LNCAP (cell line): Measurements from ENCODE around the gene CIAO1.

ENCODE experiments used
- CTCF ChIP-seq: fragments of 450-650 bp; IDR thresholded peaks from 2 replicates; pipeline ENCODE4 v1.5.1; 2017; ENCODE audit warnings: mild to moderate bottlenecking

CIAO1 gene

GRCh38 chr2:96265840-96266679 is at the start of gene CIAO1, which contains the start of gene TMEM127:
Gene CIAO1 (plus strand): TSS chr2:96266225. CDS start chr2:96266351, 126 bp downstream.
Gene TMEM127 (minus strand): TSS chr2:96265997. CDS start chr2:96265381, 616 bp downstream.
- TF ChIP-seq CTCF: no peak

DNA sequence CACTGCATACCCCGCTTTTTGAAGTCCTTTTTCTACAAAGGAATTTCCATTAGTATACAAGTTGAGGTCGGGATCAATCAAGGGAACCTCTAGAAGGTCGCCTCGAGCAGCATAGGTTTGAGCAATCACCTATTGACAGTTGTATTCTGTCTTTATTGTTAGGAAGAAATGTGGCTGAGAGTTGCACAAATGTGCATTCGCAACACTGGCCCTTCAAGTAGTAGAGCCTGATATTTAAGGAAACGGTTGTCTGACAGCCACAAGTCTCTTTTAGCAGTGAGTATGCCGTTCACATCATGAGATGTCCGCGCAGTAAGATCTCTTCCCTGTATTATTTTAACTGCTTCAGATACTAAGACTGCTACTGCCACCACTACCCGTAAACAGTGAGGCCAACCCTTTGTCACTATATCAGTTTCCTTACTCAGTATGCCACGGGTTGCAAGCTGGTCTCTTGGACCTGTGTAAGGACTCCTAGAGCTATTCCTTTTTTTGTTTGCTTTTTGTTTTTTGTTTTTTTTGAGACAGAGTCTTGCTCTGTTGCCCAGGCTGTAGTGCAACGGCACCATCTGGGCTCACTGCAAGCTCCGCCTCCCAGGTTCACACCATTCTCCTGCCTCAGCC is 47.4 kb upstream of the CIAO1 start:
- TF ChIP-seq CTCF: no peak

- no peak for TF ChIP-seq CTCF
These were observed 41.0 kb upstream of the CIAO1 start for GRCh38 chr2:96225016-96225533.

- TF ChIP-seq CTCF: no peak
These were observed 34.7 kb upstream of the CIAO1 start for GRCh38 chr2:96231316-96231715.

DNA sequence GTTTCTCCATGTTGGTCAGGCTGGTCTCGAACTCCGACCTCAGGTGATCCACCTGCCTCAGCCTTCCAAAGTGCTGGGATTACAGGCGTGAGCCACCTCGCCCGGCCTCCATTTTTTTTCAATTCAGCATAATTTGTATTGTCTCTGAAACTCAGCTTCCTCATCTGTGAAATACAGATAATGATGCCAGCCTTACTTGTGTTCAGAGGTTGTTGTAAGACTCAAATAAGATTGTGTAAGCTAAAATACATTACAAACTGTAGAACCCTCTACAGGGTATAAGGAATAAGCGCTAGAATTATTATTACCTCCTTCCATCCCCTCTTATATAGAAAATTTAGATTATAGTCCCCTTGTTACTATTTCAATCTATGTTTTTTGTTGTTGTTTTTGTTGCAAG is 32.6 kb upstream of the CIAO1 start:
- TF ChIP-seq CTCF: no peak

GRCh38 chr2:96233880-96234316 is 32.1 kb upstream of the CIAO1 start:
- no peak for TF ChIP-seq CTCF

DNA sequence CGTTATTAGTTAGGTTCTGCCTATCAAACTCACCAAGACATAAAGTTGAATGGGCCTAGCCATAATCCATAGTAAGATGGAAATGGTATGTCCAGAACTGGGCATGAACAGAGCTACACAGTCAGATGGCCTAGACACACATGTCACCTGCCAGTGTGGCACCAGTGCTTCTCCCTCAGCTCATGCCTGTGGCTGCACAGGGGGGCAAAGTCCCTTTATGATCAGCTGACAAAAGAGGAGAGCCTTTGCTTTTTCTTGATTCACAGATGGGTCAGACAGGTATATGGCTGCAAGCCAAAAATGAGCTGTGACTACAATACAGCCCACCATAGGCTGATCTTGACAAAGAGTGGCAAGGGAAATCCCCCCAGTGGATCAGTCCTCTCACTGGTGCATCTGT is 29.1 kb upstream of the CIAO1 start:
- no peak for TF ChIP-seq CTCF
